HCT116 (cell line): ENCODE measurements around the gene HTR1A. TPM values are rescaled to one million over a fixed set of nuclear protein-coding genes. Genes with fewer than 3 reads are reported as not detected.

Source experiments
- ATAC-seq: fragments of 200-7000 bp; cut with Tn5 transposase; 2 replicates; pipeline ENCODE4 v1.9.1; 2020; ENCODE audit warnings: mild to moderate bottlenecking, moderate library complexity
- BruUV-seq: library from RNA; stranded (reverse); fragments of 400-500 nt; replicated peaks from 2 replicates; lab custom pipeline; 2021; lab: Mats Ljungman, UMichigan
- CTCF ChIA-PET: fragments of 300-600 bp; sonication (Branson Sonifier 250); formaldehyde crosslinking; loops from one replicate; lab custom pipeline; 2021; ENCODE audit warnings: antibody characterized with exemption; lab: Charles Lee
- POLR2A ChIA-PET: fragments of 300-600, 350-600 bp; sonication (Branson Sonifier 250); formaldehyde crosslinking; loops from one replicate; lab custom pipeline; 2021; ENCODE audit warnings: antibody characterized with exemption; lab: Charles Lee
- RAD21 ChIA-PET, 2 experiments: fragments of 300-600 bp; sonication (Branson Sonifier 250); formaldehyde crosslinking; loops; one replicate each; lab custom pipeline; 2023; ENCODE audit warnings: low total read pairs in 2 of 2; ENCODE audit not compliant: uncharacterized antibody in 2 of 2, unreplicated experiment in 2 of 2, low non-redundant PET in 1 of 2; lab: Charles Lee
- DNase-seq: peaks from one replicate; pipeline ENCODE4 v3.0.0-alpha.2; 2010; ENCODE audit warnings: low read depth, low spot score
- H2AFZ ChIP-seq: fragments of 200-600 bp; shearing (Covaris generic), sonication (generic); 2 replicates; pipeline ENCODE4 v1.6.1; 2017; ENCODE audit warnings: low read depth, mixed run types, mixed read lengths, antibody characterized with exemption, low read length; ENCODE audit not compliant: poor library complexity, severe bottlenecking
- H3K27ac ChIP-seq: 2 replicates; pipeline ENCODE4 v1.5.1; 2012; ENCODE audit warnings: low read depth, low read length
- H3K27me3 ChIP-seq: fragments of 200-600 bp; sonication (generic); 2 replicates; pipeline ENCODE4 v1.6.1; 2016; ENCODE audit warnings: mixed run types, low read length, mixed read lengths; ENCODE audit not compliant: insufficient read depth
- H3K36me3 ChIP-seq, 2 experiments: fragments of 200-500 bp in 1 of 2; fragments of 200-600 bp in 1 of 2; sonication (Bioruptor generic) in 1 of 2; sonication (generic) in 1 of 2; 2 replicates each; pipeline versions ENCODE4 v1.5.1 to v1.6.1; 2014 to 2016; ENCODE audit warnings: low read length in 2 of 2, inconsistent platforms in 1 of 2, mixed read lengths in 1 of 2, mixed run types in 1 of 2; ENCODE audit not compliant: insufficient read depth in 2 of 2, control insufficient read depth in 1 of 2
- H3K4me1 ChIP-seq, 2 experiments: fragments of 200-600 bp in 1 of 2; sonication (generic) in 1 of 2; 2 replicates each; pipeline versions ENCODE4 v1.5.1 to v1.6.1; 2012 to 2017; ENCODE audit warnings: low read length in 2 of 2, inconsistent platforms in 1 of 2, mild to moderate bottlenecking in 1 of 2, mixed read lengths in 1 of 2, mixed run types in 1 of 2, moderate library complexity in 1 of 2; ENCODE audit not compliant: insufficient read depth in 2 of 2, control insufficient read depth in 1 of 2
- H3K4me2 ChIP-seq: fragments of 200-600 bp; sonication (generic); 2 replicates; pipeline ENCODE4 v1.6.1; 2017; ENCODE audit warnings: mixed run types, low read length, mixed read lengths
- H3K4me3 ChIP-seq, 2 experiments: fragments of 200-600 bp in 1 of 2; sonication (generic) in 1 of 2; replicated peaks in 1 of 2; 2 replicates each; pipeline ENCODE4 v1.5.1; 2011 to 2016; ENCODE audit warnings: low read length in 2 of 2, control low read depth in 1 of 2, low read depth in 1 of 2, mild to moderate bottlenecking in 1 of 2, mixed read lengths in 1 of 2, mixed run types in 1 of 2
- H3K79me2 ChIP-seq: fragments of 200-600 bp; sonication (generic); 2 replicates; pipeline ENCODE4 v1.6.1; 2017; ENCODE audit warnings: mild to moderate bottlenecking, mixed run types, low read length, moderate library complexity, mixed read lengths; ENCODE audit not compliant: insufficient read depth
- H3K9ac ChIP-seq: fragments of 200-600 bp; sonication (generic); 2 replicates; pipeline ENCODE4 v1.6.1; 2016; ENCODE audit warnings: low read length, mixed read lengths
- H3K9me2 ChIP-seq: fragments of 200-600 bp; sonication (generic), shearing (Covaris generic); 2 replicates; pipeline ENCODE4 v1.6.1; 2017; ENCODE audit warnings: mixed run types, mild to moderate bottlenecking, moderate library complexity; ENCODE audit not compliant: insufficient read depth
- H3K9me3 ChIP-seq, 2 experiments: fragments of 200-500 bp in 1 of 2; fragments of 200-600 bp in 1 of 2; sonication (Bioruptor generic) in 1 of 2; sonication (generic) in 1 of 2; 2 replicates each; pipeline ENCODE4 v1.6.1; 2014 to 2017; ENCODE audit warnings: low read length in 2 of 2, mixed read lengths in 2 of 2, inconsistent platforms in 1 of 2, low read depth in 1 of 2, mild to moderate bottlenecking in 1 of 2, mixed run types in 1 of 2, moderate library complexity in 1 of 2; ENCODE audit not compliant: control insufficient read depth in 1 of 2, insufficient read depth in 1 of 2
- H4K20me1 ChIP-seq: fragments of 200-600 bp; sonication (generic), shearing (Covaris generic); 2 replicates; pipeline ENCODE4 v1.6.1; 2017; ENCODE audit warnings: mixed run types, mild to moderate bottlenecking, moderate library complexity; ENCODE audit not compliant: insufficient read depth
- CBX3 ChIP-seq: IDR thresholded peaks from 2 replicates; pipeline ENCODE4 v1.6.1; 2012; ENCODE audit warnings: low read depth
- EZH2phosphoT487 ChIP-seq: fragments of 200-600 bp; IDR thresholded peaks from 2 replicates; pipeline ENCODE4 v1.6.1; 2018; ENCODE audit warnings: antibody characterized with exemption, borderline replicate concordance
- TCF7L2 ChIP-seq: IDR thresholded peaks from 2 replicates; pipeline ENCODE4 v1.7.0; 2011; ENCODE audit warnings: borderline replicate concordance, inconsistent platforms; ENCODE audit not compliant: insufficient read depth, insufficient read length; ENCODE audit errors: extremely low read depth
- ZFX ChIP-seq: fragments of 450-650 bp; IDR thresholded peaks from 2 replicates; pipeline ENCODE4 v1.6.1; 2017
- ZNF274 ChIP-seq: fragments of 200-500 bp; sonication (Bioruptor generic); IDR thresholded peaks from 2 replicates; pipeline ENCODE4 v1.6.1; 2014; ENCODE audit warnings: mild to moderate bottlenecking, low read depth, low read length, inconsistent platforms
- intact Hi-C: fragments of 100-400 bp; cut with micrococcal nuclease; formaldehyde crosslinking; loops from 2 replicates; pipeline ENCODE4 v1.10.0; 2022
- total RNA-seq: library from RNA; stranded (reverse); gene quantifications from one replicate; pipeline ENCODE4 v1.2.1, GENCODE V29; 2021; ENCODE audit not compliant: unreplicated experiment
- TF ChIP-seq, protein P1 (sequence below): IDR thresholded peaks from 2 replicates; pipeline ENCODE4 v1.6.1; 2012
- TF ChIP-seq, protein P2 (sequence below): IDR thresholded peaks from 2 replicates; pipeline ENCODE4 v1.6.1; 2011; ENCODE audit warnings: mild to moderate bottlenecking, low read length, moderate library complexity; ENCODE audit not compliant: insufficient replicate concordance; ENCODE audit errors: extremely low read depth

HTR1A gene
- total RNA-seq, 1 experiment from 2014 or later, result not detected

DNA sequence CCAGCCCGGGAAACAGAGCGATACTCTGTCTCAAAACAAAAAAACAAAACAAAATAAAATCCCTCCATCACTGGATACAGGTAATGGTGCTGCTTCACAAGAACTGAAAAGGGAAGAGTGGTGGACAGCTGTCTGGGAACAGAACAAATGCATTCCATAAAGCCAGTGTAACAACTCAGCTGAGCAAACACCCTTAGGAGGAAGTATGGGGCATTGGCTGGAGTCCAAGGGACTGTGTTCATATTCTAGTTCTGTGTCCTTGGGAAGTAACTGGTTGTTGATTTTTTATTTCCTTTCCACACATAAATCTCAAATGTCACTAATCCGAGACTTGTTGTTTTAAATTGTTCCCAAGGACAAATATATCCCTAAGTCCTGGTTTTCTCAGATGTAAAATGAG is 38.3 kb downstream of the HTR1A start:
- DNase-seq, result no peak
- ChIA-PET POLR2A (no interaction called here), RAD21 (no interaction called here), CTCF (no interaction called here)
- no peak overlapping the region for H3K4me3 ChIP-seq
- H3K79me2 ChIP-seq, result no peaks in the 10 kb centered on the region
- intact Hi-C loops, result no loop called here
- no peaks in the 10 kb centered on the region for H3K27me3 ChIP-seq
- TF ChIP-seq, protein P1, sequence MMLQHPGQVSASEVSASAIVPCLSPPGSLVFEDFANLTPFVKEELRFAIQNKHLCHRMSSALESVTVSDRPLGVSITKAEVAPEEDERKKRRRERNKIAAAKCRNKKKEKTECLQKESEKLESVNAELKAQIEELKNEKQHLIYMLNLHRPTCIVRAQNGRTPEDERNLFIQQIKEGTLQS, result no peak
- TF ChIP-seq TCF7L2, result no peak
- no peak for TF ChIP-seq CBX3
- TF ChIP-seq EZH2phosphoT487, result no peak
- no peak for TF ChIP-seq ZFX
- TF ChIP-seq ZNF274, result no peak
- TF ChIP-seq, protein P2, sequence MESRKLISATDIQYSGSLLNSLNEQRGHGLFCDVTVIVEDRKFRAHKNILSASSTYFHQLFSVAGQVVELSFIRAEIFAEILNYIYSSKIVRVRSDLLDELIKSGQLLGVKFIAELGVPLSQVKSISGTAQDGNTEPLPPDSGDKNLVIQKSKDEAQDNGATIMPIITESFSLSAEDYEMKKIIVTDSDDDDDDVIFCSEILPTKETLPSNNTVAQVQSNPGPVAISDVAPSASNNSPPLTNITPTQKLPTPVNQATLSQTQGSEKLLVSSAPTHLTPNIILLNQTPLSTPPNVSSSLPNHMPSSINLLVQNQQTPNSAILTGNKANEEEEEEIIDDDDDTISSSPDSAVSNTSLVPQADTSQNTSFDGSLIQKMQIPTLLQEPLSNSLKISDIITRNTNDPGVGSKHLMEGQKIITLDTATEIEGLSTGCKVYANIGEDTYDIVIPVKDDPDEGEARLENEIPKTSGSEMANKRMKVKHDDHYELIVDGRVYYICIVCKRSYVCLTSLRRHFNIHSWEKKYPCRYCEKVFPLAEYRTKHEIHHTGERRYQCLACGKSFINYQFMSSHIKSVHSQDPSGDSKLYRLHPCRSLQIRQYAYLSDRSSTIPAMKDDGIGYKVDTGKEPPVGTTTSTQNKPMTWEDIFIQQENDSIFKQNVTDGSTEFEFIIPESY, result no peak
- H2AFZ ChIP-seq, result no peak overlapping the region
- no peak overlapping the region for H3K9ac ChIP-seq
- BruUV-seq, result no TSS peak
- H3K36me3 ChIP-seq, result no peaks in the 10 kb centered on the region
- no peaks in the 10 kb centered on the region for H3K9me2 ChIP-seq
- H3K4me1 ChIP-seq, result no peaks in the 10 kb centered on the region
- H4K20me1 ChIP-seq, result no peaks in the 10 kb centered on the region
- no peak for ATAC-seq
- no peak overlapping the region for H3K27ac ChIP-seq
- no peak overlapping the region for H3K4me2 ChIP-seq
- H3K9me3 ChIP-seq, result peaks cover 5 to 26% of the 10 kb centered on the region in 2 experiments; a peak in 2 of 4 replicates
